ENCODE data around the gene ST7L. TPM values are rescaled to one million over a fixed set of nuclear protein-coding genes. Genes with fewer than 3 reads are reported as not detected.

Gene ST7L
- total RNA-seq, 1 donor from 2014 or later = 14.8 TPM

- TF ChIP-seq, protein P1, sequence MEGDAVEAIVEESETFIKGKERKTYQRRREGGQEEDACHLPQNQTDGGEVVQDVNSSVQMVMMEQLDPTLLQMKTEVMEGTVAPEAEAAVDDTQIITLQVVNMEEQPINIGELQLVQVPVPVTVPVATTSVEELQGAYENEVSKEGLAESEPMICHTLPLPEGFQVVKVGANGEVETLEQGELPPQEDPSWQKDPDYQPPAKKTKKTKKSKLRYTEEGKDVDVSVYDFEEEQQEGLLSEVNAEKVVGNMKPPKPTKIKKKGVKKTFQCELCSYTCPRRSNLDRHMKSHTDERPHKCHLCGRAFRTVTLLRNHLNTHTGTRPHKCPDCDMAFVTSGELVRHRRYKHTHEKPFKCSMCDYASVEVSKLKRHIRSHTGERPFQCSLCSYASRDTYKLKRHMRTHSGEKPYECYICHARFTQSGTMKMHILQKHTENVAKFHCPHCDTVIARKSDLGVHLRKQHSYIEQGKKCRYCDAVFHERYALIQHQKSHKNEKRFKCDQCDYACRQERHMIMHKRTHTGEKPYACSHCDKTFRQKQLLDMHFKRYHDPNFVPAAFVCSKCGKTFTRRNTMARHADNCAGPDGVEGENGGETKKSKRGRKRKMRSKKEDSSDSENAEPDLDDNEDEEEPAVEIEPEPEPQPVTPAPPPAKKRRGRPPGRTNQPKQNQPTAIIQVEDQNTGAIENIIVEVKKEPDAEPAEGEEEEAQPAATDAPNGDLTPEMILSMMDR (IDR thresholded peaks at IDR 0.05; ENCODE audit: insufficient read depth, low read depth, low read length) = no peak
- TF ChIP-seq EZH2 (IDR thresholded peaks at IDR 0.05; ENCODE audit: insufficient read depth, low read length) = no peak
- no peak for DNase-seq (ENCODE audit: low read depth)
Observed at GRCh38 chr1:112538883-112539282, 80.1 kb downstream of the ST7L start.

DNA sequence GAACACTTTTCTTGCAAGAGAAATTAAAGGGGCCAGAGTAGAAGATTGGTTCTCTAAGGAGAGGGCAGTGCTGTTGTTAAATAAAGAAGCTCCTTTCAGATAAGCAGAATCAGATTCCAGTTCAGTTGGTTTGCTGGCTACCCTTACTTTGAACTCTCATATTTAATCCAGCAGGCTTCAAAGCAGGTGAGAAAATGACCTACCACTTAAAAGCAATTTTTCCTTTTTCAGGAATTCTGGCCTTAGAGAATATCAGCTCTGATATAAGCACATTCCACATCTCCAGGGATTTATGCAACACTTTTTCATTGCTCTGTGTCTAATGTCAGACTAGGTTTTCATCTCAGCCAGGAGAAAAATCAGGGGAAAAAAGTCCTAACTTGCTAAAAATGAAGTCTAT lies 81.5 kb downstream of the ST7L start:
- TF ChIP-seq, protein P1 (IDR thresholded peaks at IDR 0.05; ENCODE audit: insufficient read depth, low read depth, low read length) = no peak
- TF ChIP-seq EZH2 (IDR thresholded peaks at IDR 0.05; ENCODE audit: insufficient read depth, low read length) = no peak
- Histone ChIP-seq H3K4me1 (ENCODE audit: insufficient read depth, low read length) (peaks cover 21% of the 10 kb centered on the region), H3K27ac (ENCODE audit: low read depth, low read length) (peak overlapping the region; percentile 56), H3K36me3 (ENCODE audit: insufficient read depth, low read length) (peaks cover 5% of the 10 kb centered on the region), H4K20me1 (ENCODE audit: insufficient read depth, low read length) (no peaks in the 10 kb centered on the region), H3K9me3 (ENCODE audit: insufficient read depth, low read depth, low read length) (no peaks in the 10 kb centered on the region), H2AFZ (ENCODE audit: low read depth, low read length) (no peak overlapping the region), H3K4me3 (ENCODE audit: insufficient read depth, low read depth, low read length) (no peak overlapping the region), H3K4me2 (ENCODE audit: low read length) (no peak overlapping the region), H3K79me2 (ENCODE audit: insufficient read depth, low read length) (no peaks in the 10 kb centered on the region), H3K9ac (ENCODE audit: low read length) (peak overlapping the region; percentile 38), H3K27me3 (ENCODE audit: insufficient read depth, low read length) (no peaks in the 10 kb centered on the region)
- FAIRE-seq = peak; percentile 13
- H3K4me3 Mint-ChIP-seq (ENCODE audit: unreplicated experiment) = no peak overlapping the region
- H3K9me3 Mint-ChIP-seq (ENCODE audit: unreplicated experiment) = no peaks in the 10 kb centered on the region
- peaks cover 3% of the 10 kb centered on the region for H3K36me3 Mint-ChIP-seq (ENCODE audit: low read depth, unreplicated experiment)
- no peak overlapping the region for H3K27ac Mint-ChIP-seq (ENCODE audit: unreplicated experiment)
- DNase-seq (ENCODE audit: low read depth) = peak; percentile 81
- H3K27me3 Mint-ChIP-seq (ENCODE audit: low read depth, unreplicated experiment) = no peaks in the 10 kb centered on the region
- peaks cover 37% of the 10 kb centered on the region for H3K4me1 Mint-ChIP-seq (ENCODE audit: low read depth, unreplicated experiment)

More at GRCh38 chr1:112538883-112539282, 80.1 kb downstream of the ST7L start:
- H3K9ac ChIP-seq (ENCODE audit: low read length) = no peak overlapping the region
- Mint-ChIP-seq H3K27me3 (ENCODE audit: low read depth, unreplicated experiment) (no peaks in the 10 kb centered on the region), H3K27ac (ENCODE audit: unreplicated experiment) (peak overlapping the region; percentile 26), H3K9me3 (ENCODE audit: unreplicated experiment) (no peaks in the 10 kb centered on the region), H3K4me1 (ENCODE audit: low read depth, unreplicated experiment) (peaks cover 28% of the 10 kb centered on the region), H3K36me3 (ENCODE audit: low read depth, unreplicated experiment) (peaks cover 3% of the 10 kb centered on the region), H3K4me3 (ENCODE audit: unreplicated experiment) (no peak overlapping the region)
- H4K20me1 ChIP-seq (ENCODE audit: insufficient read depth, low read length) = no peaks in the 10 kb centered on the region
- H3K4me2 ChIP-seq (ENCODE audit: low read length) = no peak overlapping the region
- no peaks in the 10 kb centered on the region for H3K27me3 ChIP-seq (ENCODE audit: insufficient read depth, low read length)
- no peaks in the 10 kb centered on the region for H3K9me3 ChIP-seq (ENCODE audit: insufficient read depth, low read depth, low read length)
- H3K27ac ChIP-seq (ENCODE audit: low read depth, low read length) = no peak overlapping the region
- H3K4me3 ChIP-seq (ENCODE audit: insufficient read depth, low read depth, low read length) = no peak overlapping the region
- no peak for FAIRE-seq
- no peak overlapping the region for H2AFZ ChIP-seq (ENCODE audit: low read depth, low read length)
- peaks cover 18% of the 10 kb centered on the region for H3K4me1 ChIP-seq (ENCODE audit: insufficient read depth, low read length)
- H3K79me2 ChIP-seq (ENCODE audit: insufficient read depth, low read length) = no peaks in the 10 kb centered on the region
- H3K36me3 ChIP-seq (ENCODE audit: insufficient read depth, low read length) = peaks cover 5% of the 10 kb centered on the region

DNA sequence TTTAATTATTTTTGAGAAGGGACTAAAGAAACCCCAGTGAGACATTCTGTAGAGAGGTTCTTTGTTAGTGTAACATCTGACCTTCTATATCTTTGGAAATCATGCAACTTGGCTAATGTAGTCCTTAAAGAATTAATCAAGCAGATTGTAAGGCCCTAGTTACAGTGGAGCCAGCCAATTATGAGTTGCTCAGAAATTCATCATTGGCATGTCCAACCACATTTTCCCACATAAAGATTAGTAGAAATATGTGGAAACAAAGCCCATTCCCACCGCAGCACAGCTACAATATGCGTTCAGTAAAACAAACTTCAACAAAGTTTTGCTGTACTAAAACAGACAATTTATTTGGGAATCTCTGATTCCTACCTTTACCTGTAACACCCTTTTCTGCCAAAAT lies 82.4 kb downstream of the ST7L start:
- Mint-ChIP-seq H3K36me3 (ENCODE audit: low read depth, unreplicated experiment) (peaks cover 3% of the 10 kb centered on the region), H3K27me3 (ENCODE audit: low read depth, unreplicated experiment) (no peaks in the 10 kb centered on the region), H3K27ac (ENCODE audit: unreplicated experiment) (no peak overlapping the region), H3K4me3 (ENCODE audit: unreplicated experiment) (no peak overlapping the region), H3K4me1 (ENCODE audit: low read depth, unreplicated experiment) (peaks cover 42% of the 10 kb centered on the region), H3K9me3 (ENCODE audit: unreplicated experiment) (no peaks in the 10 kb centered on the region)
- Histone ChIP-seq H3K79me2 (ENCODE audit: insufficient read depth, low read length) (no peaks in the 10 kb centered on the region), H3K4me1 (ENCODE audit: insufficient read depth, low read length) (peaks cover 28% of the 10 kb centered on the region), H3K27ac (ENCODE audit: low read depth, low read length) (peak overlapping the region; percentile 56), H3K9ac (ENCODE audit: low read length) (peak overlapping the region; percentile 38), H3K4me3 (ENCODE audit: insufficient read depth, low read depth, low read length) (no peak overlapping the region), H3K36me3 (ENCODE audit: insufficient read depth, low read length) (peaks cover 4% of the 10 kb centered on the region), H2AFZ (ENCODE audit: low read depth, low read length) (no peak overlapping the region), H4K20me1 (ENCODE audit: insufficient read depth, low read length) (no peaks in the 10 kb centered on the region), H3K27me3 (ENCODE audit: insufficient read depth, low read length) (no peaks in the 10 kb centered on the region), H3K4me2 (ENCODE audit: low read length) (peak overlapping the region; percentile 45), H3K9me3 (ENCODE audit: insufficient read depth, low read depth, low read length) (no peaks in the 10 kb centered on the region)
- TF ChIP-seq, protein P1 (IDR thresholded peaks at IDR 0.05; ENCODE audit: insufficient read depth, low read depth, low read length) = no peak
- TF ChIP-seq EZH2 (IDR thresholded peaks at IDR 0.05; ENCODE audit: insufficient read depth, low read length) = no peak
- FAIRE-seq (no peak), DNase-seq (ENCODE audit: low read depth) (peak; percentile 89)

All from astrocyte (in vitro differentiated cells and primary cell).